Rectal smooth muscle tissue (tissue), 1 donor: ENCODE measurements around the gene JAKMIP1.

ENCODE experiments used
- H3K27ac ChIP-seq: one replicate; pipeline ENCODE4 v1.7.0; 2013; ENCODE audit warnings: low read depth, low read length, inconsistent platforms
- H3K27me3 ChIP-seq: one replicate; pipeline ENCODE4 v1.7.0; 2013; ENCODE audit warnings: low read length; ENCODE audit not compliant: control insufficient read depth, insufficient read depth
- H3K36me3 ChIP-seq: one replicate; pipeline ENCODE4 v1.7.0; 2013; ENCODE audit warnings: low read length; ENCODE audit not compliant: control insufficient read depth, insufficient read depth
- H3K4me1 ChIP-seq: one replicate; pipeline ENCODE4 v1.7.0; 2013; ENCODE audit warnings: low read length; ENCODE audit not compliant: control insufficient read depth, insufficient read depth
- H3K4me3 ChIP-seq: one replicate; pipeline ENCODE4 v1.7.0; 2013; ENCODE audit warnings: low read length
- H3K9ac ChIP-seq: one replicate; pipeline ENCODE4 v1.7.0; 2013; ENCODE audit warnings: low read length

JAKMIP1 gene

DNA sequence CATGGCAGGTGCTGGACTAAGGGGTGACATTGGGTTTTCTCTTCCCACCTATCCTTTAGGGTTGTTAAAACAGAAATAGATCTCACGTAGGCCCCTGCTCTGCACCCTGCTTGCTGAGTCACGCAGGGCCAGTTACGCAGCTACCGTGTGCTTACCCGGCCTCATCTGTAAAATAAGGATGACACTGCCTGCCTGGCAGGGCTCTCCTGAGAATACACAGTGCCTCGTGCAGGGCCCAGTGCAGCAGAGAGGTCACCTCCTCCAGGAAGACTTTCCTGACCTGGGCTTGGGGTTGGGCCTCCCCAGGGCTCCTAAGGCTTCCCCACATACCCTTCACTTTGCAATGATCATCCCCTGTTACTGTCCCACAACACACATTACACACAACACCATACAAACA is 33.6 kb upstream of the JAKMIP1 start:
- Histone ChIP-seq H3K27me3 (no peaks in the 10 kb centered on the region), H3K4me1 (no peaks in the 10 kb centered on the region), H3K4me3 (no peak overlapping the region), H3K27ac (no peak overlapping the region), H3K36me3 (no peaks in the 10 kb centered on the region), H3K9ac (no peak overlapping the region)

DNA sequence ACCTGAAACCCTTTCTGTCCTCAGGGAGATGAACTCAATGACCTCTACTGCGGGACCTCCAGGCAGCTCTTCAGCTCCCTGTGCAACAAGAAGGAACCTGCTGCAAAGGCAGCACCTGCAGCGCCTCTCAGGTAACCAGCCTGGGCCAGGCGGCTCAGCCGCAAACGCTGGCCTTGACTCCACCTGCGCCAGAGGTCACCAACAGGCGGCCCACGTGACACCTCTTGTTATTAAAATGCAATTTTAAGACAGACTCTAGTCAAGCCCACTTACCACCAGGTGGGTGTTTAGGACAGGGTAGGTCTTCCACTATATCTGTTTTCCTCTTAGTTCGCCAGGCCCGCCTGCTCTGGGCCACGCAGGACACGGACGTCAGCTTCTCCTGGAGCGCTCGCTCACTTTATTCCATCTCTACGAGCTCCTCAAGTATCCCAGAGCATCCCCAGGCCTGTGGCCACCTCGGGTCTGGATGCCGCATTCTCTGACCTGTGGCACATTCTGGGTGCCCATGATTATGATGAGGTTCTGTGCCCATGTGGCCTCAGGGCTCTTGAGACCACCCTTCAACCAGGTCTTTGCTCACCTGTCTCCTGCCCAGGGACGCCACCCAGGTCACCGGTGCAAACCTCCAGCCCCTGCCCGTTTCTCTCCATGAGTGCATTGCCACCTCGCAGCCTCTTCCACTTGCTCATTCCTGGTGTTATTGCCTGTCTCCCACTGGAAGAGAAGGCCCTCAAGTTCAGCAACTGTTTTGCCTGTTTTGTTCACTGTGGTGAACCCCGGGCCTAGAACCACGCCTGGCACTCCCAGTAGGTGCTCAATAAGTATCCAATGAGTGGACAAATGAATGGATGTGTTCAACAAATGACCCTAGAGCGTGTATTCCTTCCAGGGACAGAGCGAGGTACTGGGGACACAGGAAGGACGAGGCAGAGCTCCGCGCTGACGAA is 32.8 kb upstream of the JAKMIP1 start:
- H3K36me3 ChIP-seq = no peaks in the 10 kb centered on the region
- H3K27me3 ChIP-seq = peaks cover 3% of the 10 kb centered on the region
- H3K4me1 ChIP-seq = no peaks in the 10 kb centered on the region
- H3K27ac ChIP-seq = no peak overlapping the region
- H3K9ac ChIP-seq = no peak overlapping the region
- H3K4me3 ChIP-seq = no peak overlapping the region

DNA sequence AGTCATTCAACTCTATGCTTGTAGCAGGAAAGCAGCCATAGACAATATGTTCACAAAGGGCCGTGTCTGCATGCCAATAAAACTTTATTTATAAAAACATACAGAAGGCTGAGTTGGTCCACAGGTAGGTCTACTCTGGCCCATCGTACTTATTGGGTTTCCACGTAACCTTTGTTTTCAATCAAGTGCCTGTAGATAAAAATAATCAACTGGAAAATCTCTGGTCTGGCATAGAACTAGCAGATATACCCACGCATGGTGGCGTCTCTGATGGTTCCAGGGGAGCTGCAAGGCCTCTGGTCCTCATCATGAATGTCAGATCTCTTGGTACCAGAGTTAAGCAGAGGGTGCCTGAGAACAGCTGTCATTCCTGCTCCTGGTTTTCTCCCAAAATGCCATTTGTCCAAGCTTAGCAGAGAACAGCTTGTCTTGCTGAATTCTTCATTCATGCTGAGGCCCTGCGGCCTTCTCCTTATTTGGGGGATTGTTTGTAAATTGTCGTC is 31.4 kb upstream of the JAKMIP1 start:
- H3K27ac ChIP-seq = no peak overlapping the region
- no peaks in the 10 kb centered on the region for H3K4me1 ChIP-seq

DNA sequence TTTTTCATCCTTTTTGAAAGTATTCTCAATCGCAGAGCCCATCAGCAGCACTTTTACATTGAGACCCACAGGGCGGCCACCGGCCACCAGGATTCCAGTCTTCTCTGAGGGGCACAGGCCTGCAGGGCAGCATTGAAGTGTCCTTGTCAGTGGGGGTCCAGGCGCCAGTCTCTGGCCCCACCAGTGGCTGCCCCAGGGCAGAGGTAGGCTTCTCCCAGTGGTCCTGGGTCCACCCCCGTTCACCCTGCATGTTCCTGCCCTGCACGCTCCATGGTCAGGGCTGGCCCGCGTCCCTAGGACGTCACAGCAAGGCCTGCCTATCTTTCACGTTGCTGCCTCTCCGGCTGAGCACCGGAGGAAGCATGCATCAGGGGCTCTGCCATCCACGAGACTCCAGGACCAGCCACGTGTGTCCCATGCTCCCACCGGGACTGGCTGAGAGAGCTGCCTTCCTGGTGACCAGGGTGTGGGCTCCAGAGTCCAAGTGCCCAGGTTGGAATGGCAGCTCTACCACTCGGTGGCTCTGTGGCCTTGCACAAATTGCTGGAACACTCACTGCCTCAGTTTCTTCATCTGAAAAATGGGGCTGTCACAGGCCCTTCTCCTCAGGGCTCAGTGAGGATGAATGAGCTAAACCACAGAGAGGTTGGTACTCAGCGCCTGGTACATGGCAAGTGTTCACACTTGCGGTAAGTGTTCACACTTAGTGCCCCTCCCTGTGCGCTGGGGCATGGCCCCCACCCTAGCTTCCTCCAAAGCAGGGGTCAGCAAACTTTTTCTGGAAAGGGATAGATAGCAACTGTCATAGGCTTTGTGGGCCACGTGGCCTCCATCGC is 30.7 kb upstream of the JAKMIP1 start:
- Histone ChIP-seq H3K9ac (no peak overlapping the region), H3K36me3 (no peaks in the 10 kb centered on the region), H3K27ac (no peak overlapping the region), H3K4me1 (no peaks in the 10 kb centered on the region), H3K27me3 (peaks cover 3% of the 10 kb centered on the region), H3K4me3 (no peak overlapping the region)

More for the DNA sequence above, 31.4 kb upstream of the JAKMIP1 start:
- Histone ChIP-seq H3K9ac (no peak overlapping the region), H3K27me3 (peaks cover 3% of the 10 kb centered on the region), H3K4me3 (no peak overlapping the region), H3K36me3 (no peaks in the 10 kb centered on the region)

DNA sequence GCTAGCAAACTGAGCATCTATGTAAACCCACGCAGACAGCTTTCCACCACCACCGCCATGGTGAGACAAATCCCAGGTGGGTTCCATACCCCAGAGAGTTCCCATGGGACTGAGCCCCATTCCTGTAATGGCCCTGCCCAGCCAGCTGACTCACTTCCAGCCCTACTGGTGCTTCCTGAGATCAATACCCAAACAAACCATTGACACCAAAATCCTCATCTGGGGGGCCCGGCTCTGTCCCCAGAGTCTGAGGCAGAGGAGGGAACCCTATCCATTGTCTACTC is 30.1 kb upstream of the JAKMIP1 start:
- Histone ChIP-seq H3K36me3 (no peaks in the 10 kb centered on the region), H3K27me3 (peaks cover 3% of the 10 kb centered on the region)

DNA sequence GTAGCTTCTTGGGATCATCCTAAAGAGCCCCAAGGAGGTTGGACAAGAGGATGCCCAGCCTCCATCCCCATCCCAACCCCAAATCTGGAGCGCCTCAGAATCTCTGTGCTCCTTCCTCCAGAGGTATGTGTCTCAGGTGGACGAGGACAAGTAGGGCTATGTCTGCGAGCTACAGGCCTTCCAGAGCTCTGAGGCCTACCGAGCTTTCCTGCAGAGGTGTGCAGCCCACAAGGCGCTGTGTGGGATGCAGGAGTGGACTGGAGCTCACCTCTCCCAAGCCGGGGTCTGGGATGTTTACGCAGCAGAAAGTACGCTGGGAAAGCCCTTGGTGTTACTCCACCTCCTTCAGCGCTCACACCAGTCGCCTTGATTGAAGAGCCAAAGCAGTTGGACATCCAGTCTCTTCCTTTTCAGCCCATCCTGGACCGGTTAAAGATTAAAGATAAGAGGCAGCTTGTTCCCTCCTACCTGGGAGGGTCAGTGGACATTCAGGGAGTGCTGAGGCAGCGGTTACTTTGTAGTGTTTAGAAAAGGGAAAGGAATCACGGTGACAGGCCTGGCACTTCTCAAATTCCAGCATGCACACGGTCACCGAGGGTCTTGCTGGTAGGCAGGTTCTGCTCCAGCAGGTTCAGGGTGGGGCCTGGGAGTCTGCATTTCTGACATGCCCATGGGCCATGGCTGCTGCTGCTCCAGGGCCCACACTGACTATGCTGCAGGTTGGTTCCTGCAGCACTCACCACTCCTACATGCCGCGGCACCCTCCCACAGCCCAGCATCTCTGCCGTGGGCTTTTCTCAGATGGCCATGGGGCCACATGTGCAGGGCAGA is 29.5 kb upstream of the JAKMIP1 start:
- Histone ChIP-seq H3K27ac (no peak overlapping the region), H3K36me3 (no peaks in the 10 kb centered on the region), H3K4me3 (no peak overlapping the region), H3K9ac (no peak overlapping the region), H3K27me3 (peaks cover 3% of the 10 kb centered on the region), H3K4me1 (no peaks in the 10 kb centered on the region)

More for the DNA sequence above, 30.1 kb upstream of the JAKMIP1 start:
- Histone ChIP-seq H3K4me1 (no peaks in the 10 kb centered on the region), H3K9ac (no peak overlapping the region), H3K4me3 (no peak overlapping the region), H3K27ac (no peak overlapping the region)

DNA sequence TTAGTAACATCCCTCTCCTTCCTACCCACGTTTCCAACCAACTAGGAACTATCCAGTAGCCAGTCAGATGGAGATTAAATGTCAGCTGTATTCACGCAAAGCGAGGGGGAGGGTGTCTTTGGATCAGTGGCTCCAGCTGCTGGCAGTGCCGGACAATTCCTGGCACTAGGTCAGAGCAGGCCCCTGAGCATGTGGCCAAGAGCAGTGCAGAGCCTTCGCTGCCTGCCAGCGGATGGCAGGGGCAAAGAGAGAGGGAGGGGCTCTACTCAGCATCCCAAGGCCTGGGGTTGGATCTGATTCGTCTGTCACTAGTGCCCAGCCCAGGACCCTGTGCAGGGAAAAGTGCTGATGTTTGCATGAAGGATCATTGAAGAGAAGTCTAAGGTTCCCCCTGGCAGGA is 28.7 kb upstream of the JAKMIP1 start:
- H3K27me3 ChIP-seq = peaks cover 3% of the 10 kb centered on the region
- H3K4me1 ChIP-seq = no peaks in the 10 kb centered on the region
- H3K4me3 ChIP-seq = no peak overlapping the region
- H3K36me3 ChIP-seq = no peaks in the 10 kb centered on the region
- no peak overlapping the region for H3K27ac ChIP-seq
- H3K9ac ChIP-seq = no peak overlapping the region

DNA sequence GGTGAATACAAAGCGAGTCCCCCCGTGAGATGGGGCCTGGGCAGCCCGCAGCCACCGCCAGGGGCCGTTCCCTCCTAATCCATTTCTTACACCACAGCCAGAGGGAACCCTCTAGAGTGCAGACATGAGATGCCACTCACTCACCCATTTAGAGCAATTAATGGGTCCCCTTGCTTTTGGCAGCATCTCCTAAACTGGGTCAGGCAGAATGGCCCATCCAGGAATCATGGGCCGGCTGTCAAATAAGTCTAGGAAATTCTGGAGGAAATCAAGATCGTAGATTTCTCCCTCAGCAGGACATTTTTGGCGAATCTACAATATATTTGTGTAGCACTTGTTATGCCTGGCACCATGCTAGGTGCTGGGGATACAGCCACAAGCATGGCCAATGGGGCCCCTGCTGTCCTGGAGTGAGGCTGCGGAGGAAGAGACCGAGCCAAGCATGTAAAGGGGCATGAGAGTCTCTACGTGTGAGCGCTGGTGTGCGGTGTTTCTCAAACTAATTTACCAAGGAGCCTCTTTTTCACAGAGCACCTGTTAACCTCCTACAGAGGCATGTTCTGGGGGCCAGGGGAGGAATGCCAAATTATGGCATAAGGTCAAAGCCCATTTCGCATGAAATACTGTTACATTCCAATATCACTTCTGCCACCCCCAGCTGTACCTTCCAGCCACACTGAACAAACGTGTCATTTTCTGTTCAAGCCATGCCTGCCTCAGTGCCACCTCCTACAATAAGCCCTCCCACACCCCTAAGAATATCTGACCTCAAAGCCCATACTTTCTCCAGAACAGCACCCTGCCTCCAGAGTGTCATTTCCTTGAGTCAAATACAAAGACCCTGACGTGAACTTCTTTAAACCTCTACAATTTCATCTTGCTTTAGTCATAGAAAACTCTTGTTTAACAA is 28.1 kb upstream of the JAKMIP1 start:
- H3K9ac ChIP-seq = no peak overlapping the region
- H3K27ac ChIP-seq = no peak overlapping the region
- no peaks in the 10 kb centered on the region for H3K4me1 ChIP-seq
- no peak overlapping the region for H3K4me3 ChIP-seq
- H3K36me3 ChIP-seq = no peaks in the 10 kb centered on the region
- H3K27me3 ChIP-seq = peaks cover 3% of the 10 kb centered on the region

DNA sequence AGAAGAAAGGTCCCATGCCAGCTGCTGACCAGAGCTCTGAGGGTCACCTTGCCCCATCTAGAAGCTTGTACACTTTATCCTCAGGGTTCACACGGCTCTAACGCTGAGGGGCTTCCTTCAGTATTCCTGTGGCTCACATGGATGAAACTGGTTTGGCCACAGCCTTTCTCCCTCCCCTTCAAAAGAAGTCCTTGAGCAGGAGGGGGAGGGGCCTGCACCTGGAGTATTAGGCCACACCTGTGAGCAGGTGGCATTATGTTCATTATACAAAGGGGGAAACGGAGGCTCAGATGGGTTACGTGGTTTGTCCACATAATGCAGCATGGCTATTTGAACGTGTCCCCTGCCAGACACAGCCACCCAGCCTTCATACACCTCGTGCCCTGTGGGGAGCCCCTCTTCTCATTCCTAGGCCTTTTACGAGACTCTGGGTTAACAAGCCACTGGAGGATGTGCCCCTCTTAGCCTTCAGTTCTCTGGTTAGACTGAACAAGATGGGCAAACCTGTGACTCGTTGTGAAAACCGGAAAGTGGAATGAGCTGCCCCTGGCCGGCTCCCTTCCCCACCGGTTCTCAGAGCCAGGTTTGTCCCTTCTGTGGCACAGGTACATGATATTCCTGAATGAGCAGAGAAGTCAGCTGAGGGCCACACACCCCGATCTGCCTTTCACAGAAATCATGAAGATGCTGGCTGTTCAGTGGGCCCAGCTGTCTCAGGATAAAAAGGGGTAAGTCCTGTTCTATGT is 27.2 kb upstream of the JAKMIP1 start:
- H3K27me3 ChIP-seq = peaks cover 3% of the 10 kb centered on the region
- no peak overlapping the region for H3K4me3 ChIP-seq
- no peak overlapping the region for H3K27ac ChIP-seq
- no peak overlapping the region for H3K9ac ChIP-seq
- H3K36me3 ChIP-seq = no peaks in the 10 kb centered on the region
- H3K4me1 ChIP-seq = no peaks in the 10 kb centered on the region

DNA sequence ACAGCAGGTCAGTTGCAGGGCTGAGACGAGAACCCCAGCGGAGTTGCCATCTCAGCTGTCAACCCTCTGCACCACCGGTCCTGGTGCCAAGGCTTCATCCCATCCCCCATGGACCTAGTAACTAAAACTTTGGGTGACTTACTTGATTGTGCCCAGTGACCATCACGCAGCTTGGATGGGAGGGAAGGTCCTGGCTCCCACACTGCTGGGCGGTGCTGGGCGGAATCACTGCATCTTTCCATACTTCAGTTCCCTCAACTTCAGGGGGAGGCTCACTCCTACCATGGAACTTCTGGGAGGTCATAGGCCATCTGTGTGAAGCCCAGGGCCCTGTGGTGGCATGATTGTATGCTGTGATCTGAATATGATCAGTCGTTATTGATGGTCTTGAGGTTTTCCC is 26.2 kb upstream of the JAKMIP1 start:
- H3K27me3 ChIP-seq = peaks cover 3% of the 10 kb centered on the region
- no peaks in the 10 kb centered on the region for H3K4me1 ChIP-seq
- H3K9ac ChIP-seq = no peak overlapping the region
- H3K4me3 ChIP-seq = no peak overlapping the region
- no peak overlapping the region for H3K27ac ChIP-seq
- no peaks in the 10 kb centered on the region for H3K36me3 ChIP-seq

DNA sequence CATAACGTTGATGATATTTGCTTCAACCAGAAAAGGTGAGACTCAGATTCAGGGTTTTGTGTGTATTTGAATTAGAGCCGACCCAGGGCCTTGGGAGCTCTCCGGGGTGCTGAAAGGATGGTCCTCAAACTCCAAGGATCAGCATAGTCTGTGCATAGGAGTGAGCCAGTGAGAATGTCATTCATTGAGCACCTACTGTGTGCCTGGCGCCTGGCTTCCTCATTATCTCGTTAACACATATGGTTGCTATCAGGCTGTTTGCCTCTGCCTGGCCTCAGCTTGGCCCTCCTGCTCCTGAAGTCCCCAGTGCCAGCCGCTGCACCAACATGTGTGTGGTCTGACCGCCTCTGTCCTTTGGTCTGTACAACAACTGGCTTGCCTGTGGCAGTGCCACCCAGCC is 25.1 kb upstream of the JAKMIP1 start:
- Histone ChIP-seq H3K9ac (no peak overlapping the region), H3K36me3 (no peaks in the 10 kb centered on the region), H3K4me1 (no peaks in the 10 kb centered on the region), H3K4me3 (no peak overlapping the region), H3K27me3 (peaks cover 6% of the 10 kb centered on the region), H3K27ac (no peak overlapping the region)
